ENCODE results near the gene CNTNAP2. TPM values are rescaled to one million over a fixed set of nuclear protein-coding genes. Genes with fewer than 3 reads are reported as not detected.

The CNTNAP2 gene
- total RNA-seq, 1 donor from 2014 or later = 0.59 TPM

- no peak for DNase-seq
- no peak for ATAC-seq
- TF ChIP-seq CTCF (IDR thresholded peaks at IDR 0.05) = no peak
- H3K27me3 ChIP-seq (ENCODE audit: low read depth) = peaks cover 17% of the 10 kb centered on the region
- no peaks in the 10 kb centered on the region for H3K4me1 ChIP-seq
- intact Hi-C loops (cut with DNase I) = no loop called here
- no peak overlapping the region for H3K4me3 ChIP-seq
- H3K9me3 ChIP-seq = no peaks in the 10 kb centered on the region
- no peak overlapping the region for H3K27ac ChIP-seq
- H3K36me3 ChIP-seq = no peaks in the 10 kb centered on the region
Measured at GRCh38 chr7:148397985-148398384, 2281.4 kb downstream of the CNTNAP2 start.

DNA sequence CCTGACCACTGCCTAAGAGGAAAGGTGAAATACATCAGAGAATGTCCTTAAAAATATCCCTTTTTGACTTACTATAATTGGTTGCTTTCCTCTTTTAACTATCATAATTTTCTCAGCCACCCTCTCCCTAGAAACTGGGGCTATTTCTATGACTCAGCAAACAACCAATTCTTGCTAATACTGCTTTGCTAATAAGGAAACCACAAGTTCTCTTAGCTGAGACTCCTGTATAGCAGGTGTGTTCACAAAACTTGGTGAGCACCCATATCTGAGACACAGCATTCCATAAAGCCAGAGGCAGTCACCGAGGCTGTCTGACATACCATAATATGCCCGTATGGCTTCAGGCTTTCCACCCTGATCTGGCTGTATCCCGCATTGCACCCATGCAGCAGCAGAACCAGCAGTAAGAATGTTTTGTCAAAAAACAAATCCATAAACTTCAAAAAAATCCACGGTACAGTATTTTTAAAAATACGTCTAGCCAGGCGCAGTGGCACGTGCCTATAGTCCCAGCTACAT is 2282.3 kb downstream of the CNTNAP2 start:
- intact Hi-C loops (cut with DNase I) = no loop called here
- Histone ChIP-seq H3K27me3 (ENCODE audit: low read depth) (peaks cover 17% of the 10 kb centered on the region), H3K4me3 (no peak overlapping the region), H3K36me3 (no peaks in the 10 kb centered on the region), H3K9me3 (no peaks in the 10 kb centered on the region), H3K4me1 (no peaks in the 10 kb centered on the region), H3K27ac (no peak overlapping the region)
- ATAC-seq (no peak), DNase-seq (no peak)
- TF ChIP-seq CTCF (IDR thresholded peaks at IDR 0.05) = no peak

DNA sequence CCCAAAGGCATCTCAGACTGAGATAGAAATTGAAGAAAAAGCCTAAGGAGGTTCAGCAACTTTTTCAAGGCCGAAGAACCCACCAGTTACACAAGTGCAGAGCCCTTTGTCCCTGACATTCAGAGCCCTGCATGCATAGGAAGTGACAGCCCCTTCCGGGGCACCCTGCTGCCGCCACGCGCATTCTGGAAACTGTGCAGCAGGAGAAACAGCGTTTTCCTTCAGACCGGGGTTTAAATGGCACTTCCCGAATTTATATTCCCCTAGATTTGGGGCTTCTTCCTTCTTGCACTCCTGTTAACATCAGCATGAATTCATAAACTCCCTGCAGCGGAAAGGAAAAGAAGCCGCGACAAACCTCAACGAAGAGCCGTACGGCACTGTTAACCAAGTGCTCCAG is 2283.5 kb downstream of the CNTNAP2 start:
- DNase-seq (no peak), ATAC-seq (no peak)
- no peaks in the 10 kb centered on the region for H3K9me3 ChIP-seq
- intact Hi-C loops (cut with DNase I) = no loop called here
- H3K36me3 ChIP-seq = no peaks in the 10 kb centered on the region
- H3K27ac ChIP-seq = no peak overlapping the region
- no peak for TF ChIP-seq CTCF (IDR thresholded peaks at IDR 0.05)
- peaks cover 17% of the 10 kb centered on the region for H3K27me3 ChIP-seq (ENCODE audit: low read depth)
- H3K4me3 ChIP-seq = no peak overlapping the region
- H3K4me1 ChIP-seq = no peaks in the 10 kb centered on the region

DNA sequence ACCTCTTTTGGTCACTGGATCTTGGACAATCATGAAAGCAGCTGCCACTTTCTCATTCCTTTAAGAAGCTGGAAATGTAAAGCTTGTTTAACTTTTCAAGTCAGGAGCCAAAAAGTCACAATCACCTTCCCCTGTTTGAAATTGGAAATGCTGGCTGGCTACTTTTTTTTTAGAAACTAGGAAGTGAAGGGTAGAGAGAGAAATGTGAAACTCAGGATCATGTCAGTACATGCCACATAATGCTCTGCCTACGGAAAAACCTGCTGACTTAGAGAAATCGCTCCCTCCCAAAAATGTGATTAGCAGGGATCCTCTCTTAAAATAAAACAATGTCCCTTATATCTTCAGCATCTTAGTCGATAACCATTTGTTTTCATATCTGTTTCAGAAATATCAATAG is 2285.6 kb downstream of the CNTNAP2 start:
- intact Hi-C loops (cut with DNase I) = no loop called here
- no peak for DNase-seq
- no peak for ATAC-seq

DNA sequence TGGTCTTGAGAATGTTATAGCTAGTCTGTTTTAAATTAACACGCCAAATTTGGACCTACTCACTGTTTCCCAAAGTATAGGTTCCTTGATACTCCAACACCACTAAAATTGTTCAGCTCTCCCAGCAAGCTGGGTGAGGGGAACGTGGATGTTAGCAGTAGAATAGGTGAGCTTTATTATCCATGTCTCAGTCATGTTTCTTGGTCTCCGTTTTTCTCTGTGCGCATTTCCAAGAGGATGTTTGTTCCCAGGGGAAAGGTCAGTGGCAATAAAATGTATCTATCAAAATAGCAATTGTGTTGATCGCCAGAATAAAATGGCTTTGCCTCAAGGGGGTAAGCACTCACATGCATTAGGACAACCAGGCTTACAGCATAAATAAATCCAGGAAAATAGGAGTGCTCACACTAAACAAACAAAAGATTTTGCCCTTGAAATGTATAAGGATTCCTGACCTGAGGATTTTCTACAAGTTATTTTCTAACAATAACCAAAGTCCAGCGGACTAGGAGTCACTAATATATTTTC is 2286.9 kb downstream of the CNTNAP2 start:
- no peak for TF ChIP-seq CTCF (IDR thresholded peaks at IDR 0.05)
- no peak overlapping the region for H3K27ac ChIP-seq
- H3K36me3 ChIP-seq = no peaks in the 10 kb centered on the region
- H3K9me3 ChIP-seq = no peaks in the 10 kb centered on the region
- DNase-seq (no peak), ATAC-seq (no peak)
- no peaks in the 10 kb centered on the region for H3K4me1 ChIP-seq
- H3K27me3 ChIP-seq (ENCODE audit: low read depth) = peaks cover 12% of the 10 kb centered on the region
- intact Hi-C loops (cut with DNase I) = no loop called here
- H3K4me3 ChIP-seq = no peak overlapping the region

More for the DNA sequence above, 2285.6 kb downstream of the CNTNAP2 start:
- no peak overlapping the region for H3K4me3 ChIP-seq
- no peak overlapping the region for H3K27ac ChIP-seq
- no peak for TF ChIP-seq CTCF (IDR thresholded peaks at IDR 0.05)
- H3K27me3 ChIP-seq (ENCODE audit: low read depth) = peaks cover 14% of the 10 kb centered on the region
- no peaks in the 10 kb centered on the region for H3K36me3 ChIP-seq
- H3K4me1 ChIP-seq = no peaks in the 10 kb centered on the region
- no peaks in the 10 kb centered on the region for H3K9me3 ChIP-seq

Measured in lower lobe of right lung (tissue), 2 donors.